ENCODE results near the gene RAD51B. TPM values are rescaled to one million over a fixed set of nuclear protein-coding genes. Genes with fewer than 3 reads are reported as not detected.
"Not testable (repeated sequence)": the region's sequence is repeated elsewhere in the genome, so short reads cannot be mapped to it uniquely, and the experiment has no call there.

RAD51B gene
- total RNA-seq, 2 donors from 2014 or later, result 37.0 to 49.7 TPM

GRCh38 chr14:68694516-68695235 is 875.1 kb downstream of the RAD51B start:
- Mint-ChIP-seq H3K27me3 (no peaks in the 10 kb centered on the region), H3K9me3 (no peaks in the 10 kb centered on the region), H3K4me3 (peak overlapping the region; percentile 55), H3K27ac (peak overlapping the region; percentile 87), H3K36me3 (ENCODE audit: low read depth) (no peaks in the 10 kb centered on the region), H3K4me1 (peaks cover 13% of the 10 kb centered on the region)
- ATAC-seq (replicated peaks), result no peak

GRCh38 chr14:68695326-68695768 is 875.8 kb downstream of the RAD51B start:
- Mint-ChIP-seq H3K4me1 (peaks cover 13% of the 10 kb centered on the region), H3K9me3 (no peaks in the 10 kb centered on the region), H3K27me3 (no peaks in the 10 kb centered on the region), H3K36me3 (ENCODE audit: low read depth) (no peaks in the 10 kb centered on the region), H3K27ac (peak overlapping the region; percentile 87), H3K4me3 (peak overlapping the region; percentile 55)
- ATAC-seq (replicated peaks), result peak; percentile 98

GRCh38 chr14:68695856-68696255 is 876.3 kb downstream of the RAD51B start:
- ATAC-seq (replicated peaks), result no peak
- Mint-ChIP-seq H3K4me3 (peak overlapping the region; percentile 55), H3K36me3 (ENCODE audit: low read depth) (no peaks in the 10 kb centered on the region), H3K4me1 (peaks cover 13% of the 10 kb centered on the region), H3K9me3 (no peaks in the 10 kb centered on the region), H3K27me3 (no peaks in the 10 kb centered on the region), H3K27ac (peak overlapping the region; percentile 87)

- Mint-ChIP-seq H3K4me3 (no peak overlapping the region), H3K27ac (peak overlapping the region; percentile 87)
- ATAC-seq (replicated peaks), result no peak
These were observed 876.7 kb downstream of the RAD51B start for GRCh38 chr14:68696266-68696665.

GRCh38 chr14:68696721-68697495 is 877.3 kb downstream of the RAD51B start:
- no peaks in the 10 kb centered on the region for H3K9me3 Mint-ChIP-seq
- H3K4me3 Mint-ChIP-seq, result no peak overlapping the region
- H3K36me3 Mint-ChIP-seq (ENCODE audit: low read depth), result no peaks in the 10 kb centered on the region
- no peaks in the 10 kb centered on the region for H3K27me3 Mint-ChIP-seq
- ATAC-seq (replicated peaks), result no peak
- peaks cover 13% of the 10 kb centered on the region for H3K4me1 Mint-ChIP-seq
- no peak overlapping the region for H3K27ac Mint-ChIP-seq

More at GRCh38 chr14:68696266-68696665, 876.7 kb downstream of the RAD51B start:
- Mint-ChIP-seq H3K27me3 (no peaks in the 10 kb centered on the region), H3K36me3 (ENCODE audit: low read depth) (no peaks in the 10 kb centered on the region), H3K4me1 (peaks cover 13% of the 10 kb centered on the region), H3K9me3 (no peaks in the 10 kb centered on the region)

- not testable (repeated sequence) for H3K4me3 Mint-ChIP-seq; H3K27me3 Mint-ChIP-seq; H3K36me3 Mint-ChIP-seq (ENCODE audit: low read depth); ATAC-seq (replicated peaks); H3K9me3 Mint-ChIP-seq; H3K27ac Mint-ChIP-seq
- H3K4me1 Mint-ChIP-seq, result peaks cover 25% of the 10 kb centered on the region
These were observed 879.2 kb downstream of the RAD51B start for GRCh38 chr14:68698773-68699172.

- ATAC-seq (replicated peaks), result no peak
- H3K27ac Mint-ChIP-seq, result no peak overlapping the region
- no peaks in the 10 kb centered on the region for H3K27me3 Mint-ChIP-seq
- H3K36me3 Mint-ChIP-seq (ENCODE audit: low read depth), result no peaks in the 10 kb centered on the region
- H3K4me3 Mint-ChIP-seq, result no peak overlapping the region
- H3K9me3 Mint-ChIP-seq, result no peaks in the 10 kb centered on the region
- peaks cover 17% of the 10 kb centered on the region for H3K4me1 Mint-ChIP-seq
These were observed 881.6 kb downstream of the RAD51B start for GRCh38 chr14:68701001-68701741.

- no peaks in the 10 kb centered on the region for H3K9me3 Mint-ChIP-seq
- peak overlapping the region; percentile 11 for H3K4me3 Mint-ChIP-seq
- H3K27ac Mint-ChIP-seq, result peak overlapping the region; percentile 48
- H3K36me3 Mint-ChIP-seq (ENCODE audit: low read depth), result no peaks in the 10 kb centered on the region
- no peaks in the 10 kb centered on the region for H3K27me3 Mint-ChIP-seq
- H3K4me1 Mint-ChIP-seq, result peaks cover 23% of the 10 kb centered on the region
- no peak for ATAC-seq (replicated peaks)
These were observed 882.6 kb downstream of the RAD51B start for GRCh38 chr14:68702135-68702534.

GRCh38 chr14:68702578-68702977 is 883.0 kb downstream of the RAD51B start:
- ATAC-seq (replicated peaks), result no peak
- Mint-ChIP-seq H3K9me3 (no peaks in the 10 kb centered on the region), H3K36me3 (ENCODE audit: low read depth) (no peaks in the 10 kb centered on the region)

GRCh38 chr14:68703093-68703492 is 883.5 kb downstream of the RAD51B start:
- Mint-ChIP-seq H3K4me3 (peak overlapping the region; percentile 11), H3K36me3 (ENCODE audit: low read depth) (no peaks in the 10 kb centered on the region), H3K9me3 (no peaks in the 10 kb centered on the region), H3K4me1 (peaks cover 23% of the 10 kb centered on the region), H3K27me3 (no peaks in the 10 kb centered on the region), H3K27ac (peak overlapping the region; percentile 48)
- ATAC-seq (replicated peaks), result peak; percentile 99

More at GRCh38 chr14:68702578-68702977, 883.0 kb downstream of the RAD51B start:
- Mint-ChIP-seq H3K4me3 (peak overlapping the region; percentile 11), H3K27ac (peak overlapping the region; percentile 48), H3K4me1 (peaks cover 23% of the 10 kb centered on the region), H3K27me3 (no peaks in the 10 kb centered on the region)

- Mint-ChIP-seq H3K27ac (peak overlapping the region; percentile 38), H3K4me3 (no peak overlapping the region), H3K9me3 (no peaks in the 10 kb centered on the region), H3K36me3 (ENCODE audit: low read depth) (no peaks in the 10 kb centered on the region), H3K27me3 (no peaks in the 10 kb centered on the region), H3K4me1 (peaks cover 23% of the 10 kb centered on the region)
- no peak for ATAC-seq (replicated peaks)
These were observed 885.4 kb downstream of the RAD51B start for GRCh38 chr14:68704736-68705720.

GRCh38 chr14:68705741-68706283 is 886.2 kb downstream of the RAD51B start:
- H3K27ac Mint-ChIP-seq, result no peak overlapping the region
- H3K9me3 Mint-ChIP-seq, result no peaks in the 10 kb centered on the region
- ATAC-seq (replicated peaks), result no peak
- H3K4me3 Mint-ChIP-seq, result no peak overlapping the region
- H3K4me1 Mint-ChIP-seq, result peaks cover 25% of the 10 kb centered on the region
- no peaks in the 10 kb centered on the region for H3K36me3 Mint-ChIP-seq (ENCODE audit: low read depth)
- no peaks in the 10 kb centered on the region for H3K27me3 Mint-ChIP-seq

- Mint-ChIP-seq H3K36me3 (ENCODE audit: low read depth) (no peaks in the 10 kb centered on the region), H3K9me3 (no peaks in the 10 kb centered on the region), H3K27me3 (no peaks in the 10 kb centered on the region), H3K4me3 (no peak overlapping the region), H3K4me1 (peaks cover 38% of the 10 kb centered on the region), H3K27ac (no peak overlapping the region)
- no peak for ATAC-seq (replicated peaks)
These were observed 887.9 kb downstream of the RAD51B start for GRCh38 chr14:68707482-68707881.

All from activated T-helper 17 cell treated with anti-CD3 and anti-CD28 coated beads, Interleukin-2, amount 50 U/mL, for 72 hours (primary cell).